ENCODE data around the gene DOCK3. TPM values are rescaled to one million over a fixed set of nuclear protein-coding genes. Genes with fewer than 3 reads are reported as not detected.
"Not testable (repeated sequence)": the region's sequence is repeated elsewhere in the genome, so short reads cannot be mapped to it uniquely, and the experiment has no call there.

Gene DOCK3
- total RNA-seq, 2 donors from 2014 or later: 7.7 to 8.5 TPM

DNA sequence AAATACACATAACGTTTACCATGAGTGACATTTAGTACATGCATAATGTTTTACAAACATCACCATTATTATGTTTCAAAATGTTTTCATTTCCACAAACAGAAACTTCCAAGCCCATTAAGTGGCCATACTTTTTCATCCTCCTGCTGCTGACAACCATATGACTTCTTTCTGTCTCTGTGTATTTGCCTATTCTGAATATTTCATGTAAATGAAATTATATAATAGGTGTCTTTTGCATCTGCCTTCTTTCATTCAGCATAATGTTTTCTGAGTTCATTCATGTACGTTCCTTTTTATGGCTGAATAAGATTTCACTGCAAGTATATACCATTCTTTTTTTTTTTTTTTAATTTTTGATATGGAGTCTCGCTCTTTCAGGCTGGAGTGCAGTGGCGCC, 209.0 kb downstream of the DOCK3 start:
- Histone ChIP-seq H3K36me3 (ENCODE audit: control insufficient read depth, insufficient read depth, low read length) (no peaks in the 10 kb centered on the region), H3K4me1 (ENCODE audit: control insufficient read depth, insufficient read depth, low read length) (no peaks in the 10 kb centered on the region), H3K9me3 (ENCODE audit: control insufficient read depth, low read length) (peaks cover under 1% of the 10 kb centered on the region), H3K27me3 (ENCODE audit: control insufficient read depth, insufficient read depth, low read length, poor library complexity, severe bottlenecking) (no peaks in the 10 kb centered on the region), H3K9ac (ENCODE audit: extremely low read depth, low read length, poor library complexity, severe bottlenecking) (no peak overlapping the region), H3K4me3 (ENCODE audit: low read length) (no peak overlapping the region), H3K27ac (ENCODE audit: low read depth, low read length) (no peak overlapping the region)
- Mint-ChIP-seq H3K9me3 (peaks cover 10% of the 10 kb centered on the region), H3K27me3 (ENCODE audit: insufficient read depth) (no peaks in the 10 kb centered on the region), H3K4me1 (peaks cover 8% of the 10 kb centered on the region), H3K27ac (no peak overlapping the region), H3K36me3 (ENCODE audit: low read depth) (no peaks in the 10 kb centered on the region), H3K4me3 (no peak overlapping the region)
- TF ChIP-seq, protein P1, sequence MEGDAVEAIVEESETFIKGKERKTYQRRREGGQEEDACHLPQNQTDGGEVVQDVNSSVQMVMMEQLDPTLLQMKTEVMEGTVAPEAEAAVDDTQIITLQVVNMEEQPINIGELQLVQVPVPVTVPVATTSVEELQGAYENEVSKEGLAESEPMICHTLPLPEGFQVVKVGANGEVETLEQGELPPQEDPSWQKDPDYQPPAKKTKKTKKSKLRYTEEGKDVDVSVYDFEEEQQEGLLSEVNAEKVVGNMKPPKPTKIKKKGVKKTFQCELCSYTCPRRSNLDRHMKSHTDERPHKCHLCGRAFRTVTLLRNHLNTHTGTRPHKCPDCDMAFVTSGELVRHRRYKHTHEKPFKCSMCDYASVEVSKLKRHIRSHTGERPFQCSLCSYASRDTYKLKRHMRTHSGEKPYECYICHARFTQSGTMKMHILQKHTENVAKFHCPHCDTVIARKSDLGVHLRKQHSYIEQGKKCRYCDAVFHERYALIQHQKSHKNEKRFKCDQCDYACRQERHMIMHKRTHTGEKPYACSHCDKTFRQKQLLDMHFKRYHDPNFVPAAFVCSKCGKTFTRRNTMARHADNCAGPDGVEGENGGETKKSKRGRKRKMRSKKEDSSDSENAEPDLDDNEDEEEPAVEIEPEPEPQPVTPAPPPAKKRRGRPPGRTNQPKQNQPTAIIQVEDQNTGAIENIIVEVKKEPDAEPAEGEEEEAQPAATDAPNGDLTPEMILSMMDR (conservative IDR thresholded peaks at IDR 0.05): no peak
- DNase-seq: no peak
- 84% methylated on average over 4 of the region's 4 CpGs; no CpG with 5 or more reads in 1 of the 2 experiments for WGBS, 2 experiments (ENCODE audit: insufficient coverage in 1 of 2, insufficient read length in 1 of 2)

DNA sequence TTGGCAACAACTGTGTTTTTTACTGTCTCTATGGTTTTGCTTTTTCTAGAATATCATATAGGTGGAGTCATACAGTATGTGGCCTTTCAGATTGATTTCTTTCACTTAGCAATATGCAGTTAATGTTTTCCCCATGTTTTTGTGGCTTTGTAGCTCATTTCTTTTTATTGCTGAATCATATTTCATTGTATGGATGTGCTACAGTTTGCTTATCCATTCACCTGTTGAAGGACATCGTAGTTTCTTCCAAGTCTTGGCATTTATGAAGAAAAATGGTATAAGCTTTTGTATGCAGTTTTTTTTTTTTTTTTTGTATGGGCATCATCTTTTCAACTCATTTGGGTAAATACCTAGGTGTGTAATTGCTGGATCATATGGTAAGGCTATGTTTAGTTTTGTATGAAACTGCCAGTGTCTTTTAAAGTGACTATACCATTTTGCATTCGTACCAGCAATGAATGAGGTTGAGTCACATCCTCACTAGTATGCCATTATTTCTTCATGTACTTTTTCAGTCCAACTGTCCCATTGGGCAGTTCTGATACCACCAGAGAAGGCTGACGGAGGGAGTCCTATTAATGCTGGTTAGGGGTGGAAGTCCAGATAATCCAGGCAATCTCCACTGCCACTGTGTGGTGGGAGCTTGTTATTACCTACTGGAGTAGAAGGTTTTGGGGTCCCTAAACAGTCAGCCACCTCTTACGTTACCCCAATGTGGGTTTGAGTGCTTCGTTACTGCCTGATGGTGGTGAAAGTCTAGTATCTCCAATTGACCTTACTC, 210.5 kb downstream of the DOCK3 start:
- H3K27me3 ChIP-seq (ENCODE audit: control insufficient read depth, insufficient read depth, low read length, poor library complexity, severe bottlenecking): no peaks in the 10 kb centered on the region
- H3K36me3 ChIP-seq (ENCODE audit: control insufficient read depth, insufficient read depth, low read length): no peaks in the 10 kb centered on the region
- Mint-ChIP-seq H3K27me3 (ENCODE audit: insufficient read depth) (no peaks in the 10 kb centered on the region), H3K27ac (peak overlapping the region; percentile 30), H3K36me3 (ENCODE audit: low read depth) (no peaks in the 10 kb centered on the region), H3K4me3 (no peak overlapping the region), H3K9me3 (peaks cover 18% of the 10 kb centered on the region), H3K4me1 (peaks cover 13% of the 10 kb centered on the region)
- H3K9ac ChIP-seq (ENCODE audit: extremely low read depth, low read length, poor library complexity, severe bottlenecking): no peak overlapping the region
- no peak overlapping the region for H3K4me3 ChIP-seq (ENCODE audit: low read length)
- H3K27ac ChIP-seq (ENCODE audit: low read depth, low read length): no peak overlapping the region
- TF ChIP-seq, protein P1 (conservative IDR thresholded peaks at IDR 0.05): peak; percentile 75
- 84 to 100% methylated on average over 2 to 5 of the region's 5 CpGs for WGBS, 2 experiments (ENCODE audit: insufficient coverage in 1 of 2, insufficient read length in 1 of 2)
- H3K9me3 ChIP-seq (ENCODE audit: control insufficient read depth, low read length): peaks cover 6% of the 10 kb centered on the region
- DNase-seq: peak; percentile 77
- no peaks in the 10 kb centered on the region for H3K4me1 ChIP-seq (ENCODE audit: control insufficient read depth, insufficient read depth, low read length)

DNA sequence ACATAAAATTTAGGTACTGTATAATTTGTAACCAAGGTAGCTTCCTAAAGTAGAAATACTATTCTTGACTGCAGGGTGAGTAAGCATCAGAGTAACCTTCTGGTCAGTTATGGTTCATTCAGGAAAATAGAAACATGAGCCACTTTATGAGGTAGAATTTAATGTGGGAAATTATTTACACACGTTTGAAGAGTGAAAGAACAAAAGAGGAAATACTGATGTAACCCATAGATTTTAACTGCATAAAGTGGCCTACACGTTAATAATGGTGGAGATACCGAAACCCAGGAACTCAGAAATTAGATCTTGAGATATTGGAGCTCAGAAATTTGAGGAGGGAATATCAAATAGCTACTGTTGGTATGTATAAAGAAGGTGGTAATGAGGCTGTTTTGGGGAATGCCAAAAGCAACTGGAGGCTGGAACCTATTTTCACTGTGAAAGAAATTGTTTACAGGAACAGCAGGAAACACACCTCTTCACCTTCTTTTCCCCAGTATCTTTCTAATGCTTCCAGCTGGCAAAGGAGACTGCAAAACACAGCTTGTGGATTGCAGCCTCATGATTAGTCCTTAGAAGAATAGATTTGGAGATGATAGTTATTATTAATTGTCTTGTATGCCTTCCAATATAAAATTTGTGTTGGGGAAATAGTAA, 216.1 kb downstream of the DOCK3 start:
- Histone ChIP-seq H3K27ac (ENCODE audit: low read depth, low read length) (no peak overlapping the region), H3K27me3 (ENCODE audit: control insufficient read depth, insufficient read depth, low read length, poor library complexity, severe bottlenecking) (no peaks in the 10 kb centered on the region), H3K36me3 (ENCODE audit: control insufficient read depth, insufficient read depth, low read length) (no peaks in the 10 kb centered on the region), H3K9ac (ENCODE audit: extremely low read depth, low read length, poor library complexity, severe bottlenecking) (peak overlapping the region; percentile 16), H3K9me3 (ENCODE audit: control insufficient read depth, low read length) (peaks cover 10% of the 10 kb centered on the region), H3K4me3 (ENCODE audit: low read length) (peak overlapping the region; percentile 36), H3K4me1 (ENCODE audit: control insufficient read depth, insufficient read depth, low read length) (peaks cover 14% of the 10 kb centered on the region)
- H3K9me3 Mint-ChIP-seq: peaks cover 12% of the 10 kb centered on the region
- H3K36me3 Mint-ChIP-seq (ENCODE audit: low read depth): peaks cover 2% of the 10 kb centered on the region
- WGBS, 2 experiments (ENCODE audit: insufficient coverage in 1 of 2, insufficient read length in 1 of 2): 13 to 25% methylated on average over 3 of the region's 3 CpGs
- no peak overlapping the region for H3K4me3 Mint-ChIP-seq
- peak; percentile 52 for DNase-seq
- H3K27ac Mint-ChIP-seq: peak overlapping the region; percentile 27
- peaks cover 35% of the 10 kb centered on the region for H3K4me1 Mint-ChIP-seq
- TF ChIP-seq, protein P1 (conservative IDR thresholded peaks at IDR 0.05): no peak
- H3K27me3 Mint-ChIP-seq (ENCODE audit: insufficient read depth): peaks cover 18% of the 10 kb centered on the region

DNA sequence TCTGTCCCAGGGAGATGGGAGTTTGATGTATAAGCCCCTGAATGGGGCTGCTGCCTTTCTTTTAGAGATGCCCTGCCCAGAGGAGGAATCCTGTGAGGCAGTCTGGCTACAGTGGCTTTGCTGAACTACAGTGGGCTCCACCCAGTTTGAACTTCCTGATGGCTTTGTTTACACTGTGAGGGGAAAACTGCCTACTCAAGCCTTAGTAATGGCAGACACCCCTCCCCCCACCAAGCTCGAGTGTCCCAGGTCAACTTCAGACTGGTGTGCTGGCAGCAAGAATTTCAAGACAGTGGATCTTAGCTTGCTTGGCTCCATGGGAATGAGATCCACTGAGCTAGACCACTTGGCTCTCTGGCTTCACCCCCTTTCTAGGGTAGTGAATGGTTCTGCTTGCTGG, 226.4 kb downstream of the DOCK3 start:
- not testable (repeated sequence) for H3K9me3 ChIP-seq (ENCODE audit: control insufficient read depth, low read length); H3K27me3 Mint-ChIP-seq (ENCODE audit: insufficient read depth); H3K27ac ChIP-seq (ENCODE audit: low read depth, low read length); H3K27ac Mint-ChIP-seq; H3K9ac ChIP-seq (ENCODE audit: extremely low read depth, low read length, poor library complexity, severe bottlenecking); H3K36me3 Mint-ChIP-seq (ENCODE audit: low read depth); H3K4me1 ChIP-seq (ENCODE audit: control insufficient read depth, insufficient read depth, low read length); H3K27me3 ChIP-seq (ENCODE audit: control insufficient read depth, insufficient read depth, low read length, poor library complexity, severe bottlenecking); H3K4me3 Mint-ChIP-seq; H3K36me3 ChIP-seq (ENCODE audit: control insufficient read depth, insufficient read depth, low read length)
- peak; percentile 63 for DNase-seq
- peaks cover 19% of the 10 kb centered on the region for H3K9me3 Mint-ChIP-seq
- peaks cover 24% of the 10 kb centered on the region for H3K4me1 Mint-ChIP-seq
- H3K4me3 ChIP-seq (ENCODE audit: low read length): peak overlapping the region; percentile 50
- WGBS, 2 experiments (ENCODE audit: insufficient coverage in 1 of 2, insufficient read length in 1 of 2): 11 to 14% methylated on average over 1 of the region's 1 CpG
